ENCODE data around the gene NEMP1.

GRCh38 chr12:57106021-57106708 is 27.6 kb upstream of the NEMP1 start:
- no peak for TF ChIP-seq TCF4 (CRISPR knock-in tag; IDR thresholded peaks at IDR 0.05; ENCODE audit: borderline replicate concordance)
- no peak for TF ChIP-seq PPARA (CRISPR knock-in tag; IDR thresholded peaks at IDR 0.05; ENCODE audit: borderline replicate concordance)
- no peak for TF ChIP-seq PATZ1 (CRISPR knock-in tag; IDR thresholded peaks at IDR 0.05; ENCODE audit: borderline replicate concordance)
- TF ChIP-seq CSRNP3 (CRISPR knock-in tag; IDR thresholded peaks at IDR 0.05), result no peak
- no peak for TF ChIP-seq ARNTL (CRISPR knock-in tag; IDR thresholded peaks at IDR 0.05; ENCODE audit: borderline replicate concordance, low read depth)
- TF ChIP-seq TSHZ2 (CRISPR knock-in tag; IDR thresholded peaks at IDR 0.05), result no peak
- TF ChIP-seq ZNF565 (CRISPR knock-in tag; conservative IDR thresholded peaks at IDR 0.05; ENCODE audit: low read depth), result no peak
- no peak for TF ChIP-seq CSDC2 (CRISPR knock-in tag; IDR thresholded peaks at IDR 0.05)
- no peak for TF ChIP-seq TOX (CRISPR knock-in tag; IDR thresholded peaks at IDR 0.05; ENCODE audit: borderline replicate concordance)
- TF ChIP-seq CREB5 (CRISPR knock-in tag; IDR thresholded peaks at IDR 0.05; ENCODE audit: low read depth), result no peak
- no peak for TF ChIP-seq ISL1 (CRISPR knock-in tag; IDR thresholded peaks at IDR 0.05)

All from SK-N-SH treated with all-trans-retinoic acid at 6 μM for 48 hours (cell line).